HepG2 (cell line): ENCODE results near the gene IMP3. TPM values are rescaled to one million over a fixed set of nuclear protein-coding genes. Genes with fewer than 3 reads are reported as not detected.

Experiments
- ELK4 ChIP-seq: sonication (generic); formaldehyde crosslinking; IDR thresholded peaks from 2 replicates; pipeline ENCODE4 v1.9.0; 2021; ENCODE audit warnings: missing genetic modification reagents, borderline replicate concordance
- HIVEP1 ChIP-seq: sonication (generic); formaldehyde crosslinking; IDR thresholded peaks from 2 replicates; pipeline ENCODE4 v1.4.0; 2020; ENCODE audit warnings: mild to moderate bottlenecking, missing genetic modification reagents
- KDM6A ChIP-seq: IDR thresholded peaks from 2 replicates; pipeline ENCODE4 v1.6.1; 2016; ENCODE audit warnings: low read depth
- PRDM10 ChIP-seq: sonication (generic); formaldehyde crosslinking; IDR thresholded peaks from 2 replicates; pipeline ENCODE4 v1.4.0; 2020; ENCODE audit warnings: low read depth, missing genetic modification reagents
- SMAD1 ChIP-seq: sonication (generic); formaldehyde crosslinking; IDR thresholded peaks from 2 replicates; pipeline ENCODE4 v1.4.0; 2020; ENCODE audit warnings: missing genetic modification reagents, low read depth, mild to moderate bottlenecking, borderline replicate concordance
- SOX5 ChIP-seq: IDR thresholded peaks from 2 replicates; pipeline ENCODE4 v1.6.1; 2016; ENCODE audit warnings: borderline replicate concordance
- ZBED4 ChIP-seq: sonication (generic); formaldehyde crosslinking; IDR thresholded peaks from 2 replicates; pipeline ENCODE4 v1.4.0; 2020; ENCODE audit warnings: missing genetic modification reagents, borderline replicate concordance
- ZBTB3 ChIP-seq: sonication (generic); formaldehyde crosslinking; IDR thresholded peaks from 2 replicates; pipeline ENCODE4 v1.4.0; 2020; ENCODE audit warnings: low read depth, mild to moderate bottlenecking, moderate library complexity, missing genetic modification reagents, borderline replicate concordance
- ZNF407 ChIP-seq: sonication (generic); formaldehyde crosslinking; IDR thresholded peaks from one replicate; pipeline ENCODE4 v1.5.1; 2020; ENCODE audit warnings: mild to moderate bottlenecking, missing genetic modification reagents; ENCODE audit errors: not compliant biosample characterization
- polyA plus RNA-seq, 8 experiments: library from polyadenylated mRNA; depleted of rRNA in 3 of 8; stranded (reverse) in 7 of 8; unstranded in 1 of 8; fragments of >200 nt; fragmentation: Illumina TruSeq in 4 of 8; extraction: Trizol in 4 of 8; gene quantifications; 2 replicates each; pipeline versions ENCODE4 v1.2.1 to v1.2.3, GENCODE V29; 2011 to 2016; ENCODE audit warnings: low read depth in 4 of 8, missing spikeins in 1 of 8, mixed read lengths in 1 of 8; ENCODE audit not compliant: insufficient read depth in 1 of 8
- total RNA-seq, 5 experiments: library from RNA; depleted of rRNA; stranded (reverse); fragments of >200 nt; fragmentation: Illumina TruSeq; extraction: Trizol; gene quantifications; 2 replicates each; pipeline ENCODE4 v1.2.3, GENCODE V29; 2016; ENCODE audit warnings: low read depth in 1 of 5

The IMP3 gene
- total and polyA plus RNA-seq, 2 of the 13 experiments (the other 11 are each of a cell fraction or from before 2014, with no cell fraction given): 38.3 to 143 TPM

GRCh38 chr15:75650908-75651809, 11.1 kb upstream of the IMP3 start (continued):
- peak; percentile 68 for TF ChIP-seq KDM6A (CRISPR knock-in tag)
- TF ChIP-seq ZBTB3: no peak
- no peak for TF ChIP-seq ZNF407 (CRISPR knock-in tag)
- peak; percentile 68; the same call in 1 of the 2 replicates for TF ChIP-seq HIVEP1
- peak; percentile 52; the same call in 1 of the 2 replicates for TF ChIP-seq SMAD1 (CRISPR knock-in tag)
- TF ChIP-seq PRDM10: peak; percentile 67; the same call in 1 of the 2 replicates
- peak; percentile 72; the same call in 1 of the 2 replicates for TF ChIP-seq SOX5 (CRISPR knock-in tag)
- no peak for TF ChIP-seq ELK4 (CRISPR knock-in tag)
- peak; percentile 41; the same call in 1 of the 2 replicates for TF ChIP-seq ZBED4 (CRISPR knock-in tag)
